GM19372 (cell line): ENCODE results near the gene RRH.
A peak's percentile ranks its signal among the peaks of the same experiment; 100 is the strongest.
"Not testable (repeated sequence)": the region's sequence is repeated elsewhere in the genome, so short reads cannot be mapped to it uniquely, and the experiment has no call there.

Experiments used
- ATAC-seq: cut with Tn5 transposase; IDR thresholded peaks from one replicate; pipeline ENCODE4 v1.9.1; 2021; ENCODE audit warnings: mild to moderate bottlenecking, low read depth, moderate library complexity; ENCODE audit not compliant: unreplicated experiment

The RRH gene

DNA sequence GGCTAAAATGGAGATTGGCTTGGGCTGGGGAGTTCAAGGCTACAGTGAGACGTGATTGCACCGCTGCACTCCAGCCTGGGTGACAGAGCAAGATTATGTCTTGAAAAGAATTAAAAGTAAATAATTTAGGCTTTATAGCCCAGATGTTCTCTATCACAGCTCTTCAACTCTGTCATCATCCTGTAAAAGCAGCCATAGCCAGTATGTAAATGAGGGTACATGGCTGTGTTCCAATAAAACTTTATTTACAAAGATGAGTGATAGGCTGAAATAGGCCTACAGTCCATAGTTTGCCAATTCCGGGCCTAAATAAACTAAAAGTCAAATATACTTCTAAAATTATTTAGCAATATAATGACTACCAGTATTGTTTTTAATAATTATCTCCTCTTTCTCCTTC is 9.2 kb downstream of the RRH start:
- ATAC-seq: no peak

DNA sequence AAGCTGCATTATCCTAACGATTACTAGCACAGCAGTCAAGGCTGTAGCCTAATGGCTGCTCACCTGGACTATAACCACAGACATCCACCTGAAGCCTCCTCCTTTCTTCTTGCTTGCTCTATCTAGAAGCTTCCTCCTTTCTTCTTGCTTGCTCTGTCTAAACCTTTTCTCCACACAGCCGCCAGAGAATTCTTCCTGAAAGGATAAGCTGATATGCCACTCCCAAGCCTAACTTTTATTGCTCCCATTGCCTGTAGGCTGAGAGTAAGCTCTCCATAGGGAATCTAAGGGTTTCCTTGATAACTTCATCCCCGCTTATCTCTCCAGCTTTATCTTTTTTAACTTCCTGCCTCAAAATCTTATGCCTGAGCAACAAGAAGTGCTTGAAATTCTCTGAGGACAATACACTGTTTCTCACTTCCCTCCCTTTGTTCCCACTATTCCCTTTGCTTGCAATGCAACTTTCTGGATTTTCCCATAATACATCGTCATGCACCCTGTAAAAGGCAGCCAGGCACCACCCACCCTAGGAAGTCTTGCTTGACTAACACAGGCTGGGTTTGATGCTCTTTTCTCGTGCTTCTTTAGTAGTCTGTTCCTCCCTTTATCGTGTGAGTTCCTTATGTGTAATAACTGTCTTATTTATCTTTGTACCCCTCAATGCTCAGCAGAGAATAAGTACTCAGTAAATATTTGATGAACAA is 18.8 kb downstream of the RRH start:
- ATAC-seq: no peak

DNA sequence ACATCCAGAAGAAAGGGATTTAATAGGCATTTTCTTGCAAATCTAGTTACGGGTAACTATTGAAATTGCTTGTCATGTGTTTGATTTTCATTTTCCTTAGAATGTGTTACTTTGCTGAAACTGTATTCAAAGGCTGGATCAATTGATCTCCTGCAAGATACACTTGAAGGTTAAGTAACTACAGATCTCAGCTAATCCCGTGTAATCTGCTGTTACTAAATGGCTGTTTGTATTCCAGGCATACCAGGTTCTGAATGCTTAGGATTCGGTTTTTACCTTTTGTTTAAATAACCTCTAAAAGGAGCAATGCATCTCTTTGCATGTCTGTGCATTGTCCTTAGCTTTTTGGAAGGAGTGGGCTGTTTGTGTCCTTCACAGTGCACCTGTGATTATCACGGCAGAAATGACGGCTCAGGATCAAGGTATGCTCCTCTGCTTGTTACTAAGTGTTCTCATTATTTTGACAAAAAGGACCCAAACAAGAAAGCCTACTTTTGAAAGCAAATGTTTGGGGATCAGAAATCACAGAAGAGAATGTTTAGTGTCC is 20.2 kb downstream of the RRH start, which contains the start of gene LRIT3:
TSS of gene LRIT3 (plus strand) at position 212 of the 547 bp plus-strand sequence. CDS start at position 307, 95 bp downstream.
- ATAC-seq: no peak

DNA sequence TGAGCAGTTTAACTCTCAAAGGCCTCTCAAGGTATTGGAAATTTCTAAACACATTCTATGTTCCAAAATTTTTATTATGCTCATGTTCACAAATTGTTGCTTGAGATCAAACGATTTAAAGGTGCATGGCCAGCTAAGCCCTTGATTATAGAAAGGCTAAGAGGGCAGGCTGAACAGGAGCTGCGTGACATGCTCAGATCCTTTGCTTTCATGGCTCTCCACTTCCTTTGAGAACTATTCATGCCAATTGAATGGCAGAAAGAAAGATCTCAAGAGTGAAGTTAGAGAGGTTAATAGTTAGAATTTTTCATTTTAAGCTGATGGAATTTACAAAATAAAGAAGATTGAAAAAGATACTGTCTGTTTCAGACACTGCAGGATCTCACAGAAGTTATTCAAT is 20.7 kb downstream of the RRH start:
- ATAC-seq: no peak

DNA sequence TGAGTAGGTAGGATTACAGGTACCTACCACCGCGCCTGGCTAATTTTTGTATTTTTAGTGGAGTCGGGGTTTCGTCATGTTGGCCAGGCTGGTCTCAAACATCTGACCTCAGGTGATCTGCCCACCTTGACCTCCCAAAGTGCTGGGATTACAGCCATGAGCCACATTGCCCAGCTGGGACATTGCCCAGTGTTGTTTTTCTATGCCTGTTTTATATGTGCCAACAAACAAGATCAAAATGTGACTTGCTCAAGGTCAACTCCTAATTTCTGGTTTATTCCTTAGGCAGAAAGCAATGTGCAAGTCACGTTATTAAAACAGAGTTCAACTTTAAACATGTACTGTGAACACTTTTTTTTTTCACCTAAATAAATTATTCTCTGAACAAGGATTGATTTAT is 22.8 kb downstream of the RRH start:
- ATAC-seq: no peak

DNA sequence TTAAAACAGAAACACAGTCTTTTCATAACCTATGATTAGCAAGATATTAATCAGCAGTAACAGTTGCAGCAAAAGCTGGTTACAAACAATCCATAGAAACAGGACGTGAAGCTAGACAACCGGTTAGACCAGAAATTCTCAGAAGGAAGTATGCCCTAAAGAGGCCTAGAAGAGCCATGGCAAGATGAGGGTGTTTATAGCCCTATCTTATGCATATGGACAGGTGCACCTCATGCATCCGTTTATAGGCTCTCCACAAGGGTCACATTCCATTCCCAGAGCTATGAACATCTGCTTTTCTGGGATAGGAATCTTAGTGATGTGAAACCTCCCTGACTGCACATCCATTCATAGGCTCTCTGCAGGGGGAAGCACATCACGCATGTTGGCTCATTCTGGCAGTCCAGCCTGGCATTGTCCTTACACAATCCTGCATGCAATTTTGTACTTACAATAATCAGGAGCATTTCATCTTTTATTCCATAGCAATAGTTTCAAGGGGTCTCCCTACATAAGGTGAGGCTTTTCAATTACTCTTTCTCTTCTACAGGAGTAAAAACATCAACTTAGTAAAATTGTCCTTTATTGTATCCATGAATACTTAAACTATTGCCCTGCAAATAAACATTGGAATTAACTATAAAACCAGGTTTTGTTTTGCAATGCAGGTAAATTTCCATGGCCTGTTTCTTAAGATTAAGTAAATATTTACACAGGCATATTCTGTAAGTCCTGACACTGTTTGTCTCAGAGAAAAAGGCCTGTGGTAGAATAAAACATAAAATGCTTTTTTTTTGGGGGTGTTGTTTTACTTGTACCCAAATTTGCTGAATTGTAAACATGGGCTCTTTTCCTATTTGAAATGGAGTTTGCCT is 31.9 kb downstream of the RRH start:
- not testable (repeated sequence) for ATAC-seq

DNA sequence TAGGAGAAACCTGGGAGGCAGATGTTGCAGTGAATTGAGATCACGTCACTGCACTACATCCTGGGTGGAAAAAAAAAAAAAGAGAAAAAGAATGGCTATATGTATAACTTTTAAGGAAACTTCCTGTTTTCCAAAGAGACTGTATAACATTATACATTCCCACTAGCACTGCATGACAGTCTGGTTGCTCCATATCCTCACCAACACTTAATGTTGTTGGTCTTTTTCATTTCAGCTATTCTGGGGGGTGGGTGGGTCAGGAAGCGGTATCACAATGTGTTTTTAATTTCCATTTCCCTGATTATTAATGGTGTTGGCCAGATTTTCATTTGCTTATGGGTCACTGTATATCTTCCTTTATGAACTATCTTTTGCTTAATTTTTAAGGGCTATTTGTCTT is 33.5 kb downstream of the RRH start:
- no peak for ATAC-seq

DNA sequence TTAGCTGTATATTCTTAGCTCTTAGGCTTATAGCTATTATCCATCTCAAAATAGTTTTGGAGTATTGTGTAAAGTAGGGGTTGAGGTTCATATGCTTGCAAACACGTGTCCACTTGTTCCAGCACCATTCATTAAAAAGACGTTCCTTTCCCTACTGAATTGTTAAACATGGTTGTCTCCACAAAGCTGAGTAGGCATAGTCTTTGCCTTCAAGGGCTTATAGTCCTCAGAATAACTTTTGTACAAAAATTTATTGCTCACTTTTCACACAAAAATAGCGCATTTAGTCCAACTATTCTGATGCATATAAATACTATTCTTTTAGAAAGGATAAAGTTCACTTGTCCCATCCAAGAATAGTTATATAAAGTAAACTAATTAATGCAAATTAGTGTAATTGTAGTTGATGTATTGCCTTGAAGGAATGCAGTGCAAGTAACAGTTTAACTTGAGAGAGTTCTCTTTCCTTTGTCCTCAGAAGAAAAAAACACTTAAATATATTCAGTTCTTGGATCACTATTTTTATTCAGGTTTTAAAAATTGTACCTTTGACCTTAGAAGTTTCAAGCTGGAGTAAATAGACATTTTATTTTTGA is 34.2 kb downstream of the RRH start:
- no peak for ATAC-seq

DNA sequence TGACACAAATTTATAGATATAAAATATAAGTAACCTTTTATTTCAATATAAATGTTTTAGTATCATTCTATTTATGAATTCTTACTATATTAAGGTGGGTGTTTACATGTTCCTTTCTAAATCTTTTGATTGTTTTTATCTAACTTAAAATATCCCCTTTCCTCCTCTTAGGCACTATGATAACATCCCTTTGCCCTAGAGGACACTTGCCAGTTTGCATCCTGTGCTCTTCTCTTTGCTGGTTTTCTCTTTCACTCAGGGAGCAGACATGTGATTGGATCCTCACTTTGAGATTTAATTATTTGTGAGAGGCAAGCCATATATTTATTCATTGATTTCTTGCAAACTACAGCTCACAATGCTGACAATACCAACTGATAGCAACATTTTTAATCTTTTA is 36.4 kb downstream of the RRH start:
- ATAC-seq: no peak

DNA sequence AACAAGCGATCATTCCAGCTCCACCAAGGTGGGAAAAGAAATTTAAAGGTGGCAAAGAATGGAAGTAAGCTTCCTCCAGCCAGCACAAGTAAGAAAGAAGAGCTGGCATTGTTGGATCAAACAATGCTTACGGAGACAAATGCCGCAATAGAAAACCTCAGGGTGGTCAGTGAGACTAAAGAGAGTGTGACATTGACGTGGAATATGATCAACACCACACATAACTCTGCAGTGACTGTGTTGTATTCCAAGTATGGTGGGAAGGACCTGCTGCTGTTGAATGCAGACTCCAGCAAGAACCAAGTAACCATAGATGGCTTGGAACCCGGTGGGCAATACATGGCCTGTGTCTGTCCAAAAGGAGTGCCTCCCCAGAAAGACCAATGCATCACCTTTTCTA is 42.3 kb downstream of the RRH start:
- ATAC-seq: no peak

DNA sequence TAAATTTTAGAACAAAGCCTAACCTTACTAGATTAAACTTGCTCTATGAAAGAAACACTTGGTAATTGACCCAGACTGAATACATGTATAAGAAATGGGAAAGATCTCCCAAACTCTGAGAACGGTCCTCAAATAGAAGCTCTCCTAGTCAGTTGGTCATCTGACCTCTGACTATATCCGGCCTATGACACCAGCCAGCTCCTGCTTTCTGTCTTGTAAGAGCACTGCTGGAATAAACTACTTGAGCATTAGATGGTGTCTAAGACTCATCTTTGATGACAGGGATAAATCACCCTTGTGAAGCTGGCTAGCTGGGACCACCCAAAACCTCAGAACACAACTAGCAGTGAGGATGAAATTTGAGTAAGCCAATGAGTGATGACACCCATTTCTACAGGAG is 44.3 kb downstream of the RRH start:
- no peak for ATAC-seq

DNA sequence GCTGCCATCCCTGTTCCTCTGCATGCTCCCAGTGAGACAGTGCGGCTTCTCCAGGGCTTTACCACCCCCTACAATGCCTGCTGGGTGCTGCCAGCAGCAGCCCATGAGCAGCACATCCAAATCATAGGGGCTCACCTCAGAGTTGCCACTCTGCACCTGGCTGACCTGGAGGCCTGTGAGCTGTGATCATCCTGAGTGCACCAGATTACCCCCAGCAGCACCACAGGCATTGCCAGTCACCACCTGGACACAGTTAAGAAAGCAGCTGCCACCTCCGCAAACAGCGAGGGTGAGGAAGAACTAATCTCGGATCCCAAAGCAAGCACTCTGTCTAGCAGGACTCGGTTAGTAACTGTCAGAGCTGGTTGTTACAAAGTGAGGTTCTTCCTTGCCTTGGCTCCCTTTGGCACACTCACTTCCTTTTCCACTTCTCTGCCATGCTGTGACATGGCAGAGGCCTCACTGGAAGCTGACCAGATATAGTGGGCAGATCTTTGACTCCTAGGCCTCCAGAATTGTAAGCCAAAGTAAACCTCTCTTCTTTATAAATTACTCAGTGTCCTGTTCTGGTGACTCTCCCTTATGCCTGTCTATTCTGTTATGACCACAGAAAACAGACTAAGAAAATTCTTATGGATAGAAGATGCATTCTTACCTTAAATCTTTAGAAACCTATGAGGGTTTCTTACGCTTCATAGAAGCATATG is 45.3 kb downstream of the RRH start:
- no peak for ATAC-seq

DNA sequence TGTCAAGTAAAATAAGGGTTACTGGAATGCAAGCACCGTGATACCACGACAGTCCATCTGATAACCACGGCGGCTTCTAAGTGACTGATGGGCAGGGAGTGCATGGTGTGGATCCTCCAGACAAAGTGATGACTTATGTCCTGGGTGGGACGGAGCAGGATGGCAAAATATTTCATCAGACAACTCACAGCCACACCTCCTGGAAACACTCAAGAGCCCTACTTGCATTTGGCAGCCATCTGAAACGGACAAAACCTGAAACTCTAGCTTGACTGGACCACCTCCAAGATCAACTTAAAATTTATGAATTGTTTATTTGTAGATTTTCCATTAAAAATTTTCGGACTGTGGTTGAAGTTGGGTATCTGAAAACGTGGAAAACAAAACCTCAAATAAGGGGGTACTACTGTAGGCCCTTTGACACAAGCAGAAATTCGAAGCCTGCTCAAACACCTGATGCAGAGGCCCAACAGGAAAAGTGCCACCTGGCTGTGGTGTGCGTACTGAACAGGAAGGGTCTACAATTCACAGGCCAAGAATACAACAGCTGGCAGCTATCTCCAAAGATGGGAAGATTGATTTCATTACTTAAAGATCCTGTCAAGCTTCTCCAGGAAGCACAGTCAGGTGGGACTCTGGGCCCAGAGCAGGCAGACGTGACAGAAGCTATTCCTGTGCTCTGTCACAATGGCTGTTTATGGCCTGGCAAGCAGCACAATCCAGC is 46.2 kb downstream of the RRH start:
- ATAC-seq: no peak

DNA sequence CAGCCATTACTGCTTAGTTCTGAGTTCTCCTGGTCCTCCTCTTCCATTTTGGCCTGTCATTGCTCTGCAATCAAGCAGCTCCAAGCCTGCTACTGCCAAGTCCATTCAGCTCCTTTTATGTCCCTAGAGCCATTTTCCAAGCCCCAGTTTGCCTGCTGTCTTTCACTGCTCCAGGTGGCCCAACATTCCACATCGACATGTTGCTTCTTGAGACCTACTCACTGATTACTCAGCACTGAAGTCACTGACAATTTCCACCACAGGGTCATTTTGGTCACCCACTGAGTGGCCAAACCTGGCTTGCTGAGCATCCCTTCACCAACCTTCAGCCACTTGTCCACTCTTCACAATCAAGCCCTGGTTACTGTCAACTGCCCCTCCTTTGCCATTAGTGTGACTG is 47.3 kb downstream of the RRH start:
- ATAC-seq: no peak

DNA sequence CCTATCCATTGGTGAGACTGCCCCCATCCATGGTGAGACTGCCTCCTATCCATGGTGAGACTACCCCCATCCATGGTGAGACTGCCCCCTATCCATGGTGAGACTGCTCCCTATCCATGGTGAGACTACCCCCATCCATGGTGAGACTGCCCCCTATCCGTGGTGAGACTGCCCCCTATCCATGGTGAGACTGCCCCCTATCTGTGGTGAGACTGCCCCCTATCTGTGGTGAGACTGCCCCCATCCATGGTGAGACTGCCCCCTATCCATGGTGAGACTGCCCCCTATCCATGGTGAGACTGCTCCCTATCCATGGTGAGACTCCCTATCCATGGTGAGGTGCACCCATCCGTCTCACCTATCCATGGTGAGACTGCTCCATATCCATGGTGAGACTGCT is 47.8 kb downstream of the RRH start:
- not testable (repeated sequence) for ATAC-seq

DNA sequence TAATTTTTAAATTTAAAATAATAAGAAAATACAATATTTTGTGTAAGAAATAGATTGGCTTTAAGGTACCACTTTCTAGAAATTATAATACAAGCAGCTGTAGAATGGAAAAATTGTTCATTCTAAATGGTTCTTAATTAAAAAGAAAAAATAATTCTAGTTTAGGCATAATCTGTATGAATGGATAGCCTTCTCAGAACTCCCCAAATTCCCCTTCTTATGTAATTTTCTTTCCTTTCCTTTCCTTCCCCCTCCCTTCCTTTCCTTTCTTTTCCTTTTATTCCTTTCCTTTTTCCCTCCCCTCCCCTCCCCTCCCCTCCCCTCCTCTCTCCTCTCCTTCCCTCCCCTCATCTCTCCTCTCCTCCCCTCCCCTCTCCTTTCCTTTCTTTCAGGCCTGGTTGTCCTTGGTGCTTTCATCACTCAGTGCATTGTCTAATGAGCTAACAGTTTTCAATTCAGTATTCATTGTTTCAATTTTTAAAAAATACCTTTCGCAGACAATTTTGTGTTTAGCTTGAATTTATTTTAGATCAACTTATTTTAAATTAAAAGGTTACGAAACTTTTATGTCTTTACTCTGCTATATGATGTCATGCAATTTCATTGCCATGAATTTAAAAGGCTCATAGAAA is 49.0 kb downstream of the RRH start:
- no peak for ATAC-seq

DNA sequence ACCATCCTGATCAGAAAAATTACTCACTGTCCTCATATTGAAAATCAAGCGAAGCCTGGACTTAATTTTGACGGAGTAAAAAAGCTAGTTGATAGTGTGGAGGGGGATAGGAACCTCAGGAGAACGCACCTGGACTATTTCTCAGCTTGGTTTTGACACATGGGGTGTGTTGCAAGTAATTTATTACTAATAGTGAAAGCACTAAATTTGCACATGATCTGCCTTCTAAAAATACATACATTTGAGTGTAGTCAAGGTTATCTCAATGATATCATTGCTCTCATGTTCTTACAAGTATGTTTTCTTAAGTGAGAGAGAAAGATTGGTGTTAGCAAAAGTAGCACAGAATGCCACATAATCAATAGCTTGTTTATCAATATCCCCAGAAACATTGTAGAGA is 49.6 kb downstream of the RRH start:
- ATAC-seq: peak; percentile 77

DNA sequence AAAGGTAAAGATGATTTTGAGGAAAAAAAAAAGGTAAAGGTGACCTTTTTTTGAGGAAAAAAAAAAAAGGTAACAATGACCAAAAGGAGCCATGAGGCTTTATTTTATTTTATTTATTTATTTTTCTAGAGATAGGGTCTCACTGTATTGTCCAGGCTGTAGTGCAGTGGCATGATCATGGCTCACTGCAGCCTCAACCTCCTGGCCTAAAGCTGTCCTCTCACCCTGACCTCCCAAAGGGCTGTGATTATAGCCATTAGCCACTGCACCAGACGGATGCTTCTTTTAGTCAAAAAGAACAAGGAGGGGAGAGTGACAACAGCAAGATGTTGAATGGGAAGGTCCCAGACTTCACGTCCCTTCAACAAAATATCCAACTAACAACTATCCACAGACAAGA is 50.6 kb downstream of the RRH start:
- no peak for ATAC-seq

DNA sequence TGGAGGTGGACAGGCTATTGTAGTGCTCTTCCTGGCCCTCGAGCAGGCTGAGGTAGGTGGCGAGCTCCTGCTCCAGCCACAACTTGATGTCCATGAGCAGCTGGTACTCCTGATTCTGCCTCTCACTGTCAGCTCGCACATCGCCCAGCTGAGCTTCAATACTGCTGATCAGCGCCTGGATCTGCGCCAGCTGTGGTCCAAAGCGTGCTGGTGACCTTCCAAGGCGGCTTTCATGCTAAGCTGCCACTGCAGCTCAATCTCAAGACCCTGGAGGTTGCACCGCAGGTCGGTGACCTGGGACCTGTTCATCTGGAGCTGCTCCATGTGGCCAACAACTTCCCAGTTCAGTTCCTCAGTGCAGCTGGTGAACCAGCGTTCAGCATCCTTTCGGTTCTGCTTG is 51.3 kb downstream of the RRH start:
- ATAC-seq: no peak
